Spleen (tissue), 11 donors: ENCODE results near the gene RSPO4. TPM values are rescaled to one million over a fixed set of nuclear protein-coding genes. Genes with fewer than 3 reads are reported as not detected.

Experiments
- DNase-seq: peaks from one replicate; pipeline ENCODE4 v3.0.0-alpha.2; 2020
- H3K27ac ChIP-seq, 8 donors: fragments of 200-600 bp; sonication (generic) in 7 of 8; 1 replicate in 4 of 8; 2 replicates in 4 of 8; pipeline versions ENCODE4 v1.5.0 to v1.8.0; 2016 to 2021; ENCODE audit warnings: inconsistent platforms in 4 of 8, mild to moderate bottlenecking in 4 of 8, moderate library complexity in 1 of 8
- H3K27me3 ChIP-seq, 7 donors: fragments of 200-600 bp; sonication (generic) in 6 of 7; replicated peaks in 1 of 7; 1 replicate in 4 of 7; 2 replicates in 3 of 7; pipeline versions ENCODE4 v1.5.0 to v1.8.0; 2016 to 2021; ENCODE audit warnings: inconsistent platforms in 3 of 7, mild to moderate bottlenecking in 1 of 7
- H3K36me3 ChIP-seq, 6 donors: fragments of 200-600 bp; sonication (generic) in 5 of 6; 1 replicate in 4 of 6; 2 replicates in 2 of 6; pipeline versions ENCODE4 v1.5.0 to v1.8.0; 2016 to 2021; ENCODE audit warnings: inconsistent platforms in 2 of 6
- H3K4me1 ChIP-seq, 6 donors: fragments of 200-600 bp; sonication (generic) in 5 of 6; 1 replicate in 3 of 6; 2 replicates in 3 of 6; pipeline versions ENCODE4 v1.5.0 to v1.8.0; 2016 to 2021; ENCODE audit warnings: inconsistent platforms in 3 of 6
- H3K4me3 ChIP-seq, 8 donors: fragments of 200-600 bp; sonication (generic) in 7 of 8; 1 replicate in 4 of 8; 2 replicates in 4 of 8; pipeline versions ENCODE4 v1.5.0 to v1.8.0; 2016 to 2021; ENCODE audit warnings: inconsistent platforms in 4 of 8, mild to moderate bottlenecking in 4 of 8, moderate library complexity in 2 of 8
- H3K9me3 ChIP-seq, 8 donors: fragments of 200-600 bp; sonication (generic) in 7 of 8; 1 replicate in 4 of 8; 2 replicates in 4 of 8; pipeline versions ENCODE4 v1.5.0 to v1.8.0; 2016 to 2021; ENCODE audit warnings: inconsistent platforms in 4 of 8
- CTCF ChIP-seq, 11 experiments: fragments of 200-600 bp in 7 of 11; fragments of 450-650 bp in 4 of 11; sonication (generic) in 4 of 11; IDR thresholded peaks in 8 of 11; conservative IDR thresholded peaks in 3 of 11; 1 replicate in 7 of 11; 2 replicates in 4 of 11; pipeline versions ENCODE4 v1.4.0 to v1.8.0; 2016 to 2021; ENCODE audit warnings: antibody characterized with exemption in 11 of 11, inconsistent platforms in 4 of 11, mild to moderate bottlenecking in 1 of 11
- POLR2A ChIP-seq, 3 donors: fragments of 450-650 bp; IDR thresholded peaks; one replicate each; pipeline ENCODE4 v1.5.1; 2017; ENCODE audit warnings: antibody characterized with exemption in 3 of 3, mild to moderate bottlenecking in 1 of 3
- POLR2AphosphoS5 ChIP-seq, 3 donors: sonication (generic); formaldehyde crosslinking; IDR thresholded peaks; one replicate each; pipeline ENCODE4 v1.5.1; 2017; ENCODE audit warnings: antibody characterized with exemption in 3 of 3
- WGBS, 5 donors: extraction: QIAGEN DNeasy Blood & Tissue Kit in 3 of 5; methylation state at CpG; one replicate each; pipeline versions ENCODE4 v1.1.5 to v1.1.7; 2013 to 2018; 5-methylcytosine and 5-hydroxymethylcytosine counted together
- intact Hi-C: fragments of 100-400 bp; cut with DNase I; formaldehyde crosslinking; loops from one replicate; pipeline ENCODE4 v1.15.0; 2023; ENCODE audit warnings: low total_unique reads
- polyA plus RNA-seq, 3 donors: library from polyadenylated mRNA; stranded (reverse); fragments of 200-250 nt; gene quantifications; one replicate each; pipeline ENCODE4 v1.2.1, GENCODE V29; 2013
- total RNA-seq, 7 donors: library from RNA; depleted of rRNA in 3 of 7; stranded (reverse); fragments of >200 nt in 3 of 7; fragmentation: NEBNext Ultra II Directional in 4 of 7; extraction: Animal tissue kit (Norgen Biotek cat#: 25700) in 4 of 7; gene quantifications; one replicate each; pipeline versions ENCODE4 v1.1.0 to v1.2.1, GENCODE V29; 2016 to 2021
- donor health status: healthy with polysubstance abuse.
- donor health status: DM: no; HTN: no; CAD: no; lungs with moderate emphysema.
- donor health status: DM: no; HTN: no; CAD: no.
- donor health status: Bipolar disorder and iron deficiency.
- donor health status: healthy.
- donor health status: DM: no; HTN: no; CAD: no.
- donor health status: DM: yes; HTN: yes; CAD: no.

Gene RSPO4
- total and polyA plus RNA-seq, 10 donors: 0.02 to 0.32 (median 0.14) TPM; not detected in 6

- peaks cover 0 to 79% (median 8%) of the 10 kb centered on the region in 7 donors for H3K27me3 ChIP-seq
- DNase-seq: no peak
- intact Hi-C loops: no loop called here
- H3K9me3 ChIP-seq: no peaks in the 10 kb centered on the region
- TF ChIP-seq POLR2A (IDR thresholded peaks at IDR 0.05) (no peak), POLR2AphosphoS5 (IDR thresholded peaks at IDR 0.05) (no peak)
- H3K36me3 ChIP-seq: no peaks in the 10 kb centered on the region
- H3K27ac ChIP-seq: no peak overlapping the region
- peaks cover 0 to 9% (median 0%) of the 10 kb centered on the region in 6 donors for H3K4me1 ChIP-seq
- 68 to 93% (median 83%) methylated on average over 2 of the region's 2 CpGs for WGBS, 5 donors
- no peak overlapping the region for H3K4me3 ChIP-seq
Measured at GRCh38 chr20:961768-962167, 40.3 kb downstream of the RSPO4 start.

GRCh38 chr20:959996-960615, 42.0 kb downstream of the RSPO4 start:
- 60 to 77% (median 73%) methylated on average over 13 to 16 of the region's 16 CpGs for WGBS, 5 donors
- Histone ChIP-seq H3K36me3 (no peaks in the 10 kb centered on the region), H3K27ac (no peak overlapping the region), H3K4me3 (no peak overlapping the region), H3K9me3 (no peaks in the 10 kb centered on the region), H3K27me3 (peaks cover 0 to 84% (median 15%) of the 10 kb centered on the region in 7 donors), H3K4me1 (peaks cover 0 to 15% (median 7%) of the 10 kb centered on the region in 6 donors)
- DNase-seq: no peak
- intact Hi-C loops: loop anchor here (10.0 kb wide), 1 partner anchor 255 kb away; no protein-coding TSS in a partner anchor
- no peak for TF ChIP-seq CTCF (IDR thresholded peaks at IDR 0.05 in 8 of 11, conservative IDR thresholded peaks at IDR 0.05 in 3 of 11)

GRCh38 chr20:958936-959815, 42.9 kb downstream of the RSPO4 start:
- WGBS, 5 donors: 54 to 63% (median 59%) methylated on average over 17 to 19 of the region's 19 CpGs
- intact Hi-C loops: loop anchor here (10.0 kb wide), 1 partner anchor 256 kb away; no protein-coding TSS in a partner anchor
- no peak for DNase-seq
- Histone ChIP-seq H3K27me3 (peaks cover 0 to 88% (median 15%) of the 10 kb centered on the region in 7 donors), H3K4me1 (peaks cover 0 to 15% (median 7%) of the 10 kb centered on the region in 6 donors), H3K36me3 (no peaks in the 10 kb centered on the region), H3K4me3 (no peak overlapping the region), H3K9me3 (no peaks in the 10 kb centered on the region), H3K27ac (no peak overlapping the region)
- TF ChIP-seq POLR2A (IDR thresholded peaks at IDR 0.05): no peak
- no peak for TF ChIP-seq POLR2AphosphoS5 (IDR thresholded peaks at IDR 0.05)
- TF ChIP-seq CTCF (IDR thresholded peaks at IDR 0.05 in 8 of 11, conservative IDR thresholded peaks at IDR 0.05 in 3 of 11): no peak

GRCh38 chr20:957544-957943, 44.6 kb downstream of the RSPO4 start:
- H3K9me3 ChIP-seq: no peaks in the 10 kb centered on the region
- no peak for DNase-seq
- no peak overlapping the region for H3K27ac ChIP-seq
- H3K27me3 ChIP-seq: peaks cover 0 to 91% (median 21%) of the 10 kb centered on the region in 7 donors
- no peaks in the 10 kb centered on the region for H3K36me3 ChIP-seq
- TF ChIP-seq POLR2AphosphoS5 (IDR thresholded peaks at IDR 0.05) (no peak), POLR2A (IDR thresholded peaks at IDR 0.05) (no peak), CTCF (IDR thresholded peaks at IDR 0.05 in 8 of 11, conservative IDR thresholded peaks at IDR 0.05 in 3 of 11) (no peak)
- intact Hi-C loops: loop anchor here (2.0 to 10.0 kb wide), 2 partner anchors 141 to 257 kb away; no protein-coding TSS in a partner anchor
- 82 to 100% (median 86%) methylated on average over 1 of the region's 1 CpG for WGBS, 5 donors
- H3K4me1 ChIP-seq: peaks cover 0 to 15% (median 7%) of the 10 kb centered on the region in 6 donors
- H3K4me3 ChIP-seq: no peak overlapping the region
